A204.1 (cell line): ENCODE measurements around the gene TPK1.

Source experiments
- FAIRE-seq: peaks from 2 replicates; lab custom pipeline; 2012; peaks lifted over from hg19 to GRCh38; lab: Jason Lieb, UNC

The TPK1 gene

DNA sequence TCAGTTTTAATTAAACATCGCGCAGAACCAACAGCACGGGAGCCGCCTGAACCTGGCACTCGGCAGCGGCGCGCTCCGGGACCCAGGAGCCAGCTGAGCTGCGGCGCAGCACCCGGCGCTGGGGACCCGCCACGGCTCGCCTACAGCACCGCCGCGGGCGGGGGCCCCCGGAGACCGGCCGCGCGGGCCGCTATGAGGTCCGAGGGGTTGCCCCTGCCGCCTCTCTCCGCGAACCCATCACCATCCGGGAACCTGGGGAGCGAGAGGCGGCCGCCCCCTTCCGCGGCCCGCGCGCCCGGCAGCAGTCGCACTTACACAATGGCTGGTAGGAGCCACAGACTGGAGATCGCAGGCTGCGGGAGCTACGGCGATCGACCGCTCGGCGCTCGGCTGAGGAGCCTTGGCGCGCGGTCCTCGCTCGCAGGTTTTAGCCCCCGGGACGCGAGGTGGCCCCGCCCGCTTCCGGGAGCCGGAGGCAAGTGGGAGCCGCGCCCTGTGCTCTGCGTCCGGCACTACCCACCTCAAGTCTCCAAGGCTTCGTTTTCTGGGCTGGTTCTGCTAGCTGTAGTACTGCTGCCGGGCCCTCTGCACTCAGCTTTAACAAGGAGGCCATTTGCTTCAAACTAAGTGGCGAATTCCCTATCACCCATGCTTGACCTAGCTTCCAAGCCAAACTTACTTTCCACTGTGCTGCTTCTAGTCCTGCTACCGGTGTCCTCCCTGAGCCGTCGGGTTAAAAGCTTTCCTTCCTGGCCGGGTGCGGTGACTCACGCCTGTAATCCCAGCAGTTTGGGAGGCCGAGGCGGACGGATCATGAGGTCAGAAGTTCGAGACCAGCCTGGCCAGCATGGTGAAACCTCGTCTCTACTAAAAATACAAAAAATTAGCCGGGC lies at the start of gene TPK1:
Gene TPK1 (minus strand): TSS at position 402 of the 893 bp plus-strand sequence. CDS start 451 bp downstream, outside the sequence.
- peak; percentile 82 for FAIRE-seq

DNA sequence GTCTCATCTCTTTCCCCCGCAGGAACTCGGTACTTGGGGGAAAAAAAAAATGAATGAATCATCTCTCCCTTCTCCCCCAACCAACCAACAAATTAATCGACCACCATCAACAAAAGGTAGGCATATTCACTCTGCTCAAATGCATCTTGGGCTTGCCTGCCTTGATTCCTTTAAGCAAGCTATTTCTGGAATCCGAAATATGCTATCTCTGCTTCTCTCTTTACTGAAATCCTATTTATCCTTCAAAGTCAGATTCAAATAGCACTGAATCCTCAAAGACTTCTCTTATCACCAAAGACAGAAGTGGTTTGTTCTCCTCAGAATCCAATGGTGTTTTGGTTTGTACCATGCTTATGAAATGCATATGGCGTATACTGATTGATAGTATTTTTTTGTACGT lies 49.6 kb upstream of the TPK1 start:
- no peak for FAIRE-seq

DNA sequence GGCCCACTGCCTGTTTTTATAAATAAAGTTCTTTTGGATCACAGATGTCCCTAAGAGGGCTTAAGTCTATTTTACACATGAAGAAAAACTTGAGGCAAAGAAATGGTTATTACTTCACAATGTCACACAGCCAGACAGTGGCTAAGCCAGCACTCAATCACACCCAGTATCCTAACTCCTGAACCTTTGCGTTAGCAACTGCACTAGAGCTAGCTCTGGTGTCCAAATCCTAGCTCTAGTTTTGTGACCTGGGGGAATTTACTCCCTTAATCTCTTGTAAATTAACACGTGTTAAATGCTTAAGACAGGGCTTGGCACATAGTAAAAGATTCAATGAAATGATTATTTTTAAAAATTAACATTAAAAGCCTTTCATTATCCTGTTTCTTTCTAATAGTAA lies 49.0 kb upstream of the TPK1 start:
- no peak for FAIRE-seq

DNA sequence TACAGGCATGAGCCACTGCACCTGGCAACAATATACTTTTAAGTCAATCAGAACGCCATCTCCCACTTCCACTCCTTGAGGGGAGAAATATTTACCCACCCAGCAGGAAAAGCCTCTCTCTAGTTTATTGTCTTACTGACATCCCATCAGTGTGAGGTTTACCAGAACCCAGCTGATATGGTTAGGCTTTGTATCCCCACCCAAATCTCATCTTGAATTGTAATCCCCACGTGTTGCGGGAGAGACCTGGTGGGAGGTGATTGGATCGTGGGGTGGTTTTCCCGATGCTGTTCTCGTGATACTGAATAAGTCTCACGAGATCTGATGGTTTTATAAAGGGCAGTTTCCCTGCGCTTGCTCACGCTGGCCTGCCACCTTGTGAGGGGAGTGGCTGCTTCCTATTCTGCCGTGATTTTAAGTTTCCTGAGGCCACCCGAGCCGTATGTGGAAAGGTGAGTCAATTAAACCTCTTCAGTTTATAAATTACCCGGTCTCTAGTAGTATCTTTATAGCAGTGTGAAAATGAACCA lies 37.5 kb upstream of the TPK1 start:
- FAIRE-seq: no peak

DNA sequence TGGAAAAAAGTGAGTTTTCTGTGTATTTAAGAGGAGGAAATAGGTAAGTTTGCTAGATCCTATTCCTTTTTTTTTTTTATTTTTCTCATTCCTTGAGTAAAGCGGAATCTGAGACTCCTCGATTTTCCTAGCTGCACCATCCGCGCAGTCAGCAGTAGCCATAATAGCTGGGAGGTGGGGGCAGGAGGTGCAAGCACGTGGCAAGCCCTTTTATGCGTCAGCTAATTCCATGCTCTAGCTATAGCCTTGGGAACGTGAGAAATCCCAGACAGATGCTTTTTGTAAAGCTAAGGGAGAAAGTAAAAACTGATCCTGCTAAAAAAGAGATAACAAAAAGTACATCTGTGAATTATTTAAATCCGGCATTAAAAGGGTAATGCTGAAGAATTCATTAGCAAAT lies 33.2 kb upstream of the TPK1 start:
- FAIRE-seq: no peak

DNA sequence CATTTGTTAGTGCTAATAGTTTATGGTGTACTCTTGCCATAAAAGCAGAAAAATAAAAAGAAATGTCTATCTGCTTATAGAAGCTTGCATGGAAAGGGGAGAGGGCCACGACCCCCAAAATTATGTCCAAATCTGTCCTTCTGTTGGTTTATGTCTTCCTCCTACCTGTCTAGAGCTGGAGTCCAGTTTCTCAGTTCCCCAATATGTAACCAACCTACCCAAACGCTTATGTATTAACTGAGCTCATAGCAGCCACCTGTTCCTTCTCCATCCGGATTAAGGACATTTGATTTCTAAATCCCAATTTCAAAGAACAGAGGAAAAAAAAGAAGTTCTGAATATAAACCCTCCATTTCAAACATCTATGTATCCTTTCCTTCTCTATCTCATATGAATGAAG lies 30.3 kb upstream of the TPK1 start:
- FAIRE-seq: no peak

GRCh38 chr7:144863320-144863647 lies 27.4 kb upstream of the TPK1 start:
- no peak for FAIRE-seq

GRCh38 chr7:144862612-144863319 lies 26.9 kb upstream of the TPK1 start:
- FAIRE-seq: no peak

DNA sequence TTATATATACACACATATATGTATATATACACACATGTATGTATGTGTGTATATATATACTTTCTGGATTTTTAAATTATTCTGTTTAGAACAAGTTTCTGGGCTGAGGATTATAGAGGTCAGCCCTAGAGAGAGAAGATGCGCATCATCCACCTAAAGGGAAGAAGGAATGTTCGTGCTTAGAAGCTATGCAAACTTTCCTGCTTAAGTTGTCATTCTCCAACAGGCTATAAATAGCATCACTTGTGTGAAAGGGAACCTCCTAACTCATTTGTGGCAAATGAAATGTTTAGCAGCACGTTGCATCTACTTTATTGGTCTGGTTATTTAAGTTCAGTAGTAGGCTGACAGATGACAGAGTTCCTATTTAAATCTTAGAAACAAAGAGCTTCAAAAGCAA lies 23.9 kb upstream of the TPK1 start:
- FAIRE-seq: no peak

GRCh38 chr7:144857463-144857862 lies 21.6 kb upstream of the TPK1 start:
- FAIRE-seq: no peak

GRCh38 chr7:144854839-144855424 lies 19.1 kb upstream of the TPK1 start:
- peak; percentile 95 for FAIRE-seq

- FAIRE-seq: no peak
Measured at GRCh38 chr7:144853542-144853941, 17.7 kb upstream of the TPK1 start.

DNA sequence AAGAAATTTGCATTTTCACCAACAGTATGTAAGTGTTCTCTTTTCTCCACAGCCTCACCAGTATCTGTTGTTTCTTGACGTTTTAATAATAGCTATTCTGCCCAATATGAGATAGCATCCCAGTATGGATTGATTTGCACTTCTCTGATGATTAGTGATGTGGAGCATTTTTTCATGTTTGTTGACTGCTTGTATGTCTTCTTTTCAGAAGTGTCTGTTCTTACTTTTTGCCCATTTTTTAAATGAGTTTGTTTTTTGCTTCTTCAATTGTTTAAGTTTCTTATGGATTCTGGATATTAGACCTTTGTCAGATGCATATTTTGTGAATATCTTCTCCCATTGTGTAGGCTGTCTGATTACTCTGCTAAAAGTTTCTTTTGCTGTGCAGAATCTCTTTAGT lies 12.2 kb upstream of the TPK1 start:
- no peak for FAIRE-seq

DNA sequence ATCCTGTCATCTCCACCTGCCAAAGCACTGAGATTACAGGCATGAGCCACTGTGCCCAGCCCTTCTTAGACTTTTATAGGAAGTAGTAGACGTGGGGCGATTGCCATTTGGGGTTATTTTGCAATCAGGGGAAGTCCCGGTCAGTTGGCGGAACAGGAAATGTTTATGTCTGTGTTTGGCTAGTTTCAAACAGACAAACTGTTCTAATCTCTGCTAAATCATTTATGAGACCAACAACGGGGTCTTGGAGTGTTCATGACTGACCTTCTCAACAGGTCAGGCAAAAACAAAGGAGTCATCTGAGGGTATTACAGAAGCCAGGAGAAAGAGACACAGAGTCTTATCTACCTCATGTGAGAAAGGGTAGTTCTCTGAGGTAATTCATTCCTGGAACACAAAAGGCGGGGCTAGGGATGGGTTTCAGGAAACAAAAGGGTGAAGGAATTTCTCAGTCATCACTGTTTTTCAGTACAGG lies 6.6 kb upstream of the TPK1 start:
- FAIRE-seq: no peak

- no peak for FAIRE-seq
Measured at GRCh38 chr7:144836545-144836842, 641 bp upstream of the TPK1 start.

DNA sequence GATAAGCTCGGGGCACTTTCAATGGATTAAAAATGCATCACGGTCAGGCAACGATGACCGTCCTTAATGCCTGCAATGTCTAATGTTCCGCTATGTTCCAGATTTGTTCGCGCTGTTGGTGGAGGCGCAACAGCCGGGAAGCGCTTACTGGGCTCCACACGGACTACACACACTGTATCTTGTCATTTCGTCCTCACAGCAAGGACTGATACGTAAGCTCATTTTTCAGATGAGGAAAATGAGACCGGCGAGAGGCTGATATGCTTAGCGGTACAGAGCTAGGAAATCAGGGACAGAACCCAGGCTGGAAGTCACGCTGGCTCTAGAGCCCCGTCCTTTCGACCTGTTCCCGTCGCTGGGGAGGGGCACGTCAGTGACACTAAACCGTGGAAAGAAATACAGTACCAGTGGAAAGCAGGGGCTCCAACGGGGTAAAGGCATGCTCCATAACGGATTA lies 670 bp downstream of the TPK1 start:
- no peak for FAIRE-seq

GRCh38 chr7:144834641-144835144 lies 1.2 kb downstream of the TPK1 start:
- FAIRE-seq: no peak

DNA sequence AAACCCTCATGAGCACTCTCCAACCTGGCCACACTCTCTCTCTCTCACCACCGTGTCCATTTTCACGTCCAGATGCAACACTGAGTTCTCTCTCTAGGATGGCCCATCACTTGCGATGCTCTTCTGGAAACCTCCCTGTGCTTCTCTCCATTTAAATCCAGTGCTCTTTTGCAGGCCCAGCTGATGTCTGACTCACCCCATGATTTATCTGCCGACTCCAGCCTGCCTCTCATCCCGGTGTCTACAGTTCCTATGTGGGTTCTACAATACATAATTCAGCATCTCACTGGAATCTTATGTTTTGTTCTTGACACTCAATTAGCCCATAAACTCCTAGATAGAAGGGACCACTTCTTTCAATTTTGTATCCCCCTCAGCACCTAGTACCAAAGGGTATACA lies 5.0 kb downstream of the TPK1 start:
- no peak for FAIRE-seq

GRCh38 chr7:144830024-144830785 lies 5.6 kb downstream of the TPK1 start:
- FAIRE-seq: no peak

GRCh38 chr7:144827621-144828020 lies 8.2 kb downstream of the TPK1 start:
- no peak for FAIRE-seq

DNA sequence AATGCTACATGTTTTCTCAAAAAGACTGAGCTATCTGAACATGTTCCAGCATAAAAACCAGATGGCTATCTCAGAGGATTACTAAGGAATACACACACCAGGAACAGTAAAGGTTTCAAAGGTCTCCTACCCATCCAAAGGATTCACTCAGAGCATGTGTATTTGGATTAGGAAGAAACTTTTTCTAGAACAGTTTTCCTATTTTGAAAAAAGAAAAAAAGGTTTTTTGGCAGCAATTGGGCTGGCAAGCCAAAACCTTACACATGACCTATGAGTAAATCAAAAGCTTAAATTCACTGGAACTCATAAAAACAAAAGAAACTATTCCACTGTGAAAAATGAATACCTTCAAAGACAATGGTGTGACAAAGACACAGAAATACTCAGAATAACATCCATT lies 9.6 kb downstream of the TPK1 start:
- no peak for FAIRE-seq

DNA sequence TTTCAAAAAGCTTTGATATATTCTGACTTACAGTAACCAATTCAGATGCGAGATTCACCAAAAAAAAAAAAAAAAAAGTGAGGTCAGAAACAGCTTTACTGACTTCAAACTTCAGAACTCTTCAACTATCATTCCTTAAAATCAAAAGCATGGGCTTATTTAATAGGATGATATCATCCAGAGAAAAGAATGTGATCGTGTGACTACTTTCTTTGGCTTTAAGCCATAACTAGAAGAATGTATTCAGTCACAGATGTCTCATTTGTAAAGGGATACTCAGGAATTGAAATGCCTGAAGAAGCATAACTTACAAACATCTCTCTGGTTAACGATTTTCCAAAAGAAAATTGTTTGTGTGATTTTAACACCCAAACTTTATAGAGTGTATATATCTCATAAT lies 11.5 kb downstream of the TPK1 start:
- FAIRE-seq: no peak
